ENCODE results near the gene MTMR4. TPM values are rescaled to one million over a fixed set of nuclear protein-coding genes. Genes with fewer than 3 reads are reported as not detected.

MTMR4 gene
- total RNA-seq, 1 experiment from 2014 or later = 33.5 TPM

- no peak for DNase-seq
- no TSS peak for BruUV-seq (replicated peaks)
- TF ChIP-seq CTCF (IDR thresholded peaks at IDR 0.05; ENCODE audit: unreplicated experiment) = no peak
- H3K27ac Mint-ChIP-seq (ENCODE audit: unreplicated experiment) = no peak overlapping the region
- H3K27me3 Mint-ChIP-seq (ENCODE audit: unreplicated experiment) = peaks cover 57% of the 10 kb centered on the region
- no peaks in the 10 kb centered on the region for H3K9me3 Mint-ChIP-seq (ENCODE audit: low read depth, unreplicated experiment)
- H3K4me1 Mint-ChIP-seq (ENCODE audit: low read depth, unreplicated experiment) = no peaks in the 10 kb centered on the region
- intact Hi-C loops (cut with micrococcal nuclease; ENCODE audit: unreplicated experiment) = no loop called here
- CTCF ChIA-PET = interaction anchor here (0.6 to 1.5 kb wide), 2 partner anchors 91 to 454 kb away, joined by 3 to 4 read pairs; no protein-coding TSS in a partner anchor
- H3K4me3 Mint-ChIP-seq (ENCODE audit: low read depth, unreplicated experiment) = no peak overlapping the region
- H3K36me3 Mint-ChIP-seq (ENCODE audit: insufficient read depth, unreplicated experiment) = no peaks in the 10 kb centered on the region
Observed at GRCh38 chr17:58541249-58541648, 26.8 kb upstream of the MTMR4 start.

GRCh38 chr17:58539698-58540097, 25.3 kb upstream of the MTMR4 start:
- Mint-ChIP-seq H3K27me3 (ENCODE audit: unreplicated experiment) (peaks cover 70% of the 10 kb centered on the region), H3K9me3 (ENCODE audit: low read depth, unreplicated experiment) (no peaks in the 10 kb centered on the region), H3K4me3 (ENCODE audit: low read depth, unreplicated experiment) (no peak overlapping the region), H3K27ac (ENCODE audit: unreplicated experiment) (no peak overlapping the region), H3K36me3 (ENCODE audit: insufficient read depth, unreplicated experiment) (no peaks in the 10 kb centered on the region), H3K4me1 (ENCODE audit: low read depth, unreplicated experiment) (peaks cover 8% of the 10 kb centered on the region)
- CTCF ChIA-PET = no interaction called here
- BruUV-seq (replicated peaks) = no TSS peak
- DNase-seq = no peak
- TF ChIP-seq CTCF (IDR thresholded peaks at IDR 0.05; ENCODE audit: unreplicated experiment) = no peak
- intact Hi-C loops (cut with micrococcal nuclease; ENCODE audit: unreplicated experiment) = no loop called here

- peaks cover 64% of the 10 kb centered on the region for H3K27me3 Mint-ChIP-seq (ENCODE audit: unreplicated experiment)
- DNase-seq = no peak
- TF ChIP-seq CTCF (IDR thresholded peaks at IDR 0.05; ENCODE audit: unreplicated experiment) = no peak
- intact Hi-C loops (cut with micrococcal nuclease; ENCODE audit: unreplicated experiment) = no loop called here
- H3K4me3 Mint-ChIP-seq (ENCODE audit: low read depth, unreplicated experiment) = no peak overlapping the region
- BruUV-seq (replicated peaks) = no TSS peak
- peaks cover 8% of the 10 kb centered on the region for H3K4me1 Mint-ChIP-seq (ENCODE audit: low read depth, unreplicated experiment)
- H3K27ac Mint-ChIP-seq (ENCODE audit: unreplicated experiment) = no peak overlapping the region
- H3K36me3 Mint-ChIP-seq (ENCODE audit: insufficient read depth, unreplicated experiment) = no peaks in the 10 kb centered on the region
- H3K9me3 Mint-ChIP-seq (ENCODE audit: low read depth, unreplicated experiment) = no peaks in the 10 kb centered on the region
- CTCF ChIA-PET = no interaction called here
Observed at GRCh38 chr17:58538811-58539409, 24.5 kb upstream of the MTMR4 start.

- BruUV-seq (replicated peaks) = no TSS peak
- H3K36me3 Mint-ChIP-seq (ENCODE audit: insufficient read depth, unreplicated experiment) = no peaks in the 10 kb centered on the region
Observed at GRCh38 chr17:58537266-58537665, 22.8 kb upstream of the MTMR4 start.

More at GRCh38 chr17:58537266-58537665, 22.8 kb upstream of the MTMR4 start:
- Mint-ChIP-seq H3K27ac (ENCODE audit: unreplicated experiment) (no peak overlapping the region), H3K4me3 (ENCODE audit: low read depth, unreplicated experiment) (no peak overlapping the region), H3K9me3 (ENCODE audit: low read depth, unreplicated experiment) (no peaks in the 10 kb centered on the region), H3K4me1 (ENCODE audit: low read depth, unreplicated experiment) (peaks cover 8% of the 10 kb centered on the region), H3K27me3 (ENCODE audit: unreplicated experiment) (peaks cover 64% of the 10 kb centered on the region)
- no peak for DNase-seq
- intact Hi-C loops (cut with micrococcal nuclease; ENCODE audit: unreplicated experiment) = no loop called here
- CTCF ChIA-PET = no interaction called here
- no peak for TF ChIP-seq CTCF (IDR thresholded peaks at IDR 0.05; ENCODE audit: unreplicated experiment)
